Measurements from ENCODE around the gene COL16A1. TPM values are rescaled to one million over a fixed set of nuclear protein-coding genes. Genes with fewer than 3 reads are reported as not detected.
"Not testable (repeated sequence)": the region's sequence is repeated elsewhere in the genome, so short reads cannot be mapped to it uniquely, and the experiment has no call there.

Gene COL16A1
- polyA plus RNA-seq, 2 donors: 12.2 to 25.2 TPM

DNA sequence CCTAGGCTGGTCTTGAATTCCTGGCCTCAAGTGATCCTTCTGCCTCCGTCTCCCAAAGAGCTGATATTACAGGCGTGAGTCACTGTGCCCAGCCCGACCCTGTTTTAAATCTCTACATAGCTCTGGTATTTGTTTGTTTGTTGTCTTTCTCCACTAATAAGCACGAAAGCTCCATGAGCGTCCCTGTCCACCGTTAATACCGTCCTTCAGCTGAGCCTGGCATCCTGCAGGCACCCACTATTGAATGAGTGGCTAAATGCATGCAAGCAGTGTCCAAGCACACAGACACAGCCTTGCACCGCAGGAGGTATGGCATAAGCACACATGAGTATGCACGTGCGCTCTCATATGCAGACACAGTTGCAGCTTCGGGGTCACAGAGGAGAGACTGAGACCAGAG, 4.5 kb upstream of the COL16A1 start:
- H3K9me3 ChIP-seq (ENCODE audit: control insufficient read depth in 2 of 2, insufficient read depth in 1 of 2, low read depth in 1 of 2, low read length in 1 of 2): no peaks in the 10 kb centered on the region
- H3K36me3 ChIP-seq (ENCODE audit: control insufficient read depth in 2 of 2, insufficient read depth in 2 of 2, low read length in 1 of 2): no peaks in the 10 kb centered on the region
- no peak overlapping the region for H3K4me3 ChIP-seq (ENCODE audit: low read depth in 1 of 2, low read length in 2 of 2)
- WGBS, 2 donors: 82% methylated on average over 11 of the region's 11 CpGs
- H3K27me3 ChIP-seq (ENCODE audit: control insufficient read depth in 1 of 2, insufficient read depth in 2 of 2, low read length in 2 of 2): no peaks in the 10 kb centered on the region
- H3K27ac ChIP-seq (ENCODE audit: low read depth in 2 of 2, low read length in 1 of 2): no peak overlapping the region
- H3K4me1 ChIP-seq (ENCODE audit: control insufficient read depth in 2 of 2, insufficient read depth in 2 of 2, low read length in 1 of 2): peaks cover 2 to 10% of the 10 kb centered on the region in 2 donors

GRCh38 chr1:31707711-31708110, 3.9 kb upstream of the COL16A1 start:
- H3K9me3 ChIP-seq (ENCODE audit: control insufficient read depth in 2 of 2, insufficient read depth in 1 of 2, low read depth in 1 of 2, low read length in 1 of 2): no peaks in the 10 kb centered on the region
- no peak overlapping the region for H3K4me3 ChIP-seq (ENCODE audit: low read depth in 1 of 2, low read length in 2 of 2)
- H3K27me3 ChIP-seq (ENCODE audit: control insufficient read depth in 1 of 2, insufficient read depth in 2 of 2, low read length in 2 of 2): no peaks in the 10 kb centered on the region
- no peaks in the 10 kb centered on the region for H3K36me3 ChIP-seq (ENCODE audit: control insufficient read depth in 2 of 2, insufficient read depth in 2 of 2, low read length in 1 of 2)
- peaks cover 2 to 14% of the 10 kb centered on the region in 2 donors for H3K4me1 ChIP-seq (ENCODE audit: control insufficient read depth in 2 of 2, insufficient read depth in 2 of 2, low read length in 1 of 2)
- 34 to 45% methylated on average over 5 of the region's 5 CpGs for WGBS, 2 donors
- no peak overlapping the region for H3K27ac ChIP-seq (ENCODE audit: low read depth in 2 of 2, low read length in 1 of 2)

- not testable (repeated sequence) for H3K9me3 ChIP-seq (ENCODE audit: control insufficient read depth in 2 of 2, insufficient read depth in 1 of 2, low read depth in 1 of 2, low read length in 1 of 2); H3K36me3 ChIP-seq (ENCODE audit: control insufficient read depth in 2 of 2, insufficient read depth in 2 of 2, low read length in 1 of 2); H3K27ac ChIP-seq (ENCODE audit: low read depth in 2 of 2, low read length in 1 of 2); H3K27me3 ChIP-seq (ENCODE audit: control insufficient read depth in 1 of 2, insufficient read depth in 2 of 2, low read length in 2 of 2); H3K4me3 ChIP-seq (ENCODE audit: low read depth in 1 of 2, low read length in 2 of 2)
- peaks cover 0 to 17% of the 10 kb centered on the region in 2 donors for H3K4me1 ChIP-seq (ENCODE audit: control insufficient read depth in 2 of 2, insufficient read depth in 2 of 2, low read length in 1 of 2)
- WGBS, 2 donors: 84 to 86% methylated on average over 4 of the region's 4 CpGs
These were observed 3.3 kb upstream of the COL16A1 start for GRCh38 chr1:31707059-31707600.

- Histone ChIP-seq H3K27me3 (ENCODE audit: control insufficient read depth in 1 of 2, insufficient read depth in 2 of 2, low read length in 2 of 2) (no peaks in the 10 kb centered on the region), H3K4me1 (ENCODE audit: control insufficient read depth in 2 of 2, insufficient read depth in 2 of 2, low read length in 1 of 2) (peaks cover 0 to 20% of the 10 kb centered on the region in 2 donors), H3K27ac (ENCODE audit: low read depth in 2 of 2, low read length in 1 of 2) (no peak overlapping the region), H3K4me3 (ENCODE audit: low read depth in 1 of 2, low read length in 2 of 2) (no peak overlapping the region), H3K36me3 (ENCODE audit: control insufficient read depth in 2 of 2, insufficient read depth in 2 of 2, low read length in 1 of 2) (no peaks in the 10 kb centered on the region), H3K9me3 (ENCODE audit: control insufficient read depth in 2 of 2, insufficient read depth in 1 of 2, low read depth in 1 of 2, low read length in 1 of 2) (no peaks in the 10 kb centered on the region)
- 67 to 72% methylated on average over 15 of the region's 15 CpGs for WGBS, 2 donors
These were observed 2.7 kb upstream of the COL16A1 start for GRCh38 chr1:31706384-31707058.

DNA sequence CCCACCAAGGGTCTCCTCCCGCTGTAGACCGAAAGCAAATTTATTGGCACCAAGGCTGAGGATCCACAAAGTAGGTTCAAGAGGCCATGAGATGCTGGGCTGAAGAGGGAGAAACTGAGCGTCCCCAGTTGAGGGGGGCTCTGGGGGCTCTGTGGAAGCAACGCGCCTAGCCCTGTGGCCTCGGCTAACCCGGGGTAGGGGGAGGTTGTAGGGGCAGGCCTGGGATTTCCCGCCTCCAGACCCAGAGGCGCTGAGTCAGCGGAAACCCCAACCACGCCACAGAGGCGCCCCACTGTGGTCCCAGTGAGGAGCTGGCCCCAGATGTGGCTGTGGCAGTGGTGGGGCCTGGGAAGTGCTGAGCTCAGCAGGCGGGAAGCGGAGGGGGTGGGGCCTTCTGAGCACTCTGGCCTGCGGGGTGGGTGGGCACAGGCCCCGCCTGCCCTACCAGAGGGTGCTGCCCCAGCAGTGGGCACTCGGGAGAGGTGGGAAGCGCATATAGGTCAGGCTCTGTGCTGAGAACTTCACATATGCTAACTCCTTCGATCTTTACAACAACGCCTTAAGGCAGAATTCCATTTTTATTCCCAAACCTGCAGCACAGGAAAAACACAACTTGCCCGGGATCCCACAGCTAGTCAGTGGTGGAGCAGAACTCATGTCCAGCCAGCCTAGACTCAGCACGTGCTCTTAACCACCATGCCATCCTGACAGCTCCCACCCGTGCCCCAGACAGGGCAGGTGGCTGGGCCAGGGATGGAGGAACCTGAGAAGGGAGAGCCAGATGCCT, 1.5 kb upstream of the COL16A1 start:
- H3K27ac ChIP-seq (ENCODE audit: low read depth in 2 of 2, low read length in 1 of 2): peak overlapping the region; percentile 56 to 72
- 18 to 22% methylated on average over 23 of the region's 23 CpGs for whole genome bisulfite sequencing, 2 donors
- no peak overlapping the region for H3K4me3 ChIP-seq (ENCODE audit: low read depth in 1 of 2, low read length in 2 of 2)
- peaks cover 3 to 30% of the 10 kb centered on the region in 2 donors for H3K4me1 ChIP-seq (ENCODE audit: control insufficient read depth in 2 of 2, insufficient read depth in 2 of 2, low read length in 1 of 2)
- no peaks in the 10 kb centered on the region for H3K36me3 ChIP-seq (ENCODE audit: control insufficient read depth in 2 of 2, insufficient read depth in 2 of 2, low read length in 1 of 2)
- H3K9me3 ChIP-seq (ENCODE audit: control insufficient read depth in 2 of 2, insufficient read depth in 1 of 2, low read depth in 1 of 2, low read length in 1 of 2): no peaks in the 10 kb centered on the region
- H3K27me3 ChIP-seq (ENCODE audit: control insufficient read depth in 1 of 2, insufficient read depth in 2 of 2, low read length in 2 of 2): no peaks in the 10 kb centered on the region

DNA sequence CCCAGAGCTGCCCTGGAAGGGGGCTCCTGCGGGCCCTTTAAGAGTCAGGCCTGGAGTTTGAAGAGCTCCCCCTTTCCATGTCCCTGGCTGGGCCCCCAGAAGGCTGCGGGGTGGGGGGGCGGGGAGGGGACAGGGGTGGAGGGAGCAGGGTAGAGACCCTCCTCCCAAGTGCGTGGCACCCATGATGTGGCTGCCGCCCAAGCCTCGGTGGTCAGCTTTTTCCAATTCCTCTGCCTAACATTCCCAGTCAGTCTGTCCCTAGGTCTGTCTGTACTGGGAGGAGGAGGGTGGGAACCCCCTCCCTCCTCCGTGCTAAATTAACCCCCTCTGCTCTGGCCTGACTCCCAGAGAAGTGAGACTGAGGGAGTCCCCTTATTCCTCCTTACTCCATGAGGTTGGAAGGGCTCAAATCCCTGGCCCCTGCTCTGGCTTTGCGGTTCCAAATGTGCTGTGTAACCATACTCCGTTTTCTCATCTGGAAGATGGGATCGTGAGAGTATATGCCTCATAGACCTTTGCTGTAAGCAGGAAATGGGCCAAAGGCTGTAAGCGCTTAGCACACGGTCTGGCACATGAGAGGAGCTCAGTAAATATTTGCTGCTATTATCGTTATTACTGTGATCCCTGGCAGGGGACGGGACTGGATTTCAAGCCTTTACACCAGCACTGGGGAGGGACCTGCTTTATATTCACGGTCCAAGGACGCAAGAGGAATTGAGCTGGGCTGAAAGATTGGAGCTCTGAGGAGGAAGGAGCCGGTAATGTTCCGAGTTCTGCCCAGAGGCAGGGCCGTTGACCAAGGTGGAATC, 658 bp upstream of the COL16A1 start:
- no peaks in the 10 kb centered on the region for H3K27me3 ChIP-seq (ENCODE audit: control insufficient read depth in 1 of 2, insufficient read depth in 2 of 2, low read length in 2 of 2)

GRCh38 chr1:31702836-31703404, 897 bp downstream of the COL16A1 start:
- 57 to 60% methylated on average over 8 of the region's 8 CpGs for WGBS, 2 donors

More for the DNA sequence above, 658 bp upstream of the COL16A1 start:
- H3K27ac ChIP-seq (ENCODE audit: low read depth in 2 of 2, low read length in 1 of 2): peak overlapping the region; percentile 68 to 72
- peaks cover 5 to 34% of the 10 kb centered on the region in 2 donors for H3K4me1 ChIP-seq (ENCODE audit: control insufficient read depth in 2 of 2, insufficient read depth in 2 of 2, low read length in 1 of 2)
- no peaks in the 10 kb centered on the region for H3K36me3 ChIP-seq (ENCODE audit: control insufficient read depth in 2 of 2, insufficient read depth in 2 of 2, low read length in 1 of 2)
- WGBS, 2 donors: 7 to 12% methylated on average over 18 to 19 of the region's 19 CpGs
- H3K4me3 ChIP-seq (ENCODE audit: low read depth in 1 of 2, low read length in 2 of 2): peak overlapping the region in 1 of 2 donors; percentile 28
- H3K9me3 ChIP-seq (ENCODE audit: control insufficient read depth in 2 of 2, insufficient read depth in 1 of 2, low read depth in 1 of 2, low read length in 1 of 2): no peaks in the 10 kb centered on the region

GRCh38 chr1:31701091-31701736, 2.6 kb downstream of the COL16A1 start:
- Histone ChIP-seq H3K36me3 (ENCODE audit: control insufficient read depth in 2 of 2, insufficient read depth in 2 of 2, low read length in 1 of 2) (peaks cover 0 to 3% of the 10 kb centered on the region in 2 donors), H3K4me3 (ENCODE audit: low read depth in 1 of 2, low read length in 2 of 2) (no peak overlapping the region), H3K4me1 (ENCODE audit: control insufficient read depth in 2 of 2, insufficient read depth in 2 of 2, low read length in 1 of 2) (peaks cover 7 to 39% of the 10 kb centered on the region in 2 donors), H3K27me3 (ENCODE audit: control insufficient read depth in 1 of 2, insufficient read depth in 2 of 2, low read length in 2 of 2) (no peaks in the 10 kb centered on the region), H3K27ac (ENCODE audit: low read depth in 2 of 2, low read length in 1 of 2) (peak overlapping the region; percentile 80 to 84), H3K9me3 (ENCODE audit: control insufficient read depth in 2 of 2, insufficient read depth in 1 of 2, low read depth in 1 of 2, low read length in 1 of 2) (no peaks in the 10 kb centered on the region)
- 25 to 40% methylated on average over 10 of the region's 10 CpGs for WGBS, 2 donors

More at GRCh38 chr1:31702836-31703404, 897 bp downstream of the COL16A1 start:
- Histone ChIP-seq H3K4me1 (ENCODE audit: control insufficient read depth in 2 of 2, insufficient read depth in 2 of 2, low read length in 1 of 2) (peaks cover 6 to 34% of the 10 kb centered on the region in 2 donors), H3K27me3 (ENCODE audit: control insufficient read depth in 1 of 2, insufficient read depth in 2 of 2, low read length in 2 of 2) (no peaks in the 10 kb centered on the region), H3K4me3 (ENCODE audit: low read depth in 1 of 2, low read length in 2 of 2) (no peak overlapping the region), H3K27ac (ENCODE audit: low read depth in 2 of 2, low read length in 1 of 2) (peak overlapping the region; percentile 35 to 72), H3K9me3 (ENCODE audit: control insufficient read depth in 2 of 2, insufficient read depth in 1 of 2, low read depth in 1 of 2, low read length in 1 of 2) (no peaks in the 10 kb centered on the region), H3K36me3 (ENCODE audit: control insufficient read depth in 2 of 2, insufficient read depth in 2 of 2, low read length in 1 of 2) (no peaks in the 10 kb centered on the region)
